Thyroid gland (tissue), 4 donors: ENCODE results near the gene KCP. TPM values are rescaled to one million over a fixed set of nuclear protein-coding genes. Genes with fewer than 3 reads are reported as not detected.
A peak's percentile ranks its signal among the peaks of the same experiment; 100 is the strongest.

Experiments
- DNase-seq, 2 donors: peaks; one replicate each; pipeline ENCODE4 v3.0.0-alpha.2; 2019
- H3K27ac ChIP-seq, 3 donors: fragments of 200-600 bp; sonication (generic); 1 replicate in 2 of 3; 2 replicates in 1 of 3; pipeline ENCODE4 v1.5.1; 2016 to 2019; ENCODE audit warnings: mild to moderate bottlenecking in 1 of 3, moderate library complexity in 1 of 3
- H3K27me3 ChIP-seq: fragments of 200-600 bp; sonication (generic); one replicate; pipeline ENCODE4 v1.5.1; 2019
- H3K36me3 ChIP-seq, 2 donors: fragments of 200-600 bp; sonication (generic); one replicate each; pipeline ENCODE4 v1.5.1; 2016 to 2019
- H3K4me1 ChIP-seq, 2 donors: fragments of 200-600 bp; sonication (generic); one replicate each; pipeline ENCODE4 v1.5.1; 2017 to 2019
- H3K4me3 ChIP-seq, 3 donors: fragments of 200-600 bp; sonication (generic); replicated peaks in 1 of 3; 1 replicate in 2 of 3; 2 replicates in 1 of 3; pipeline ENCODE4 v1.5.1; 2016; ENCODE audit warnings: mild to moderate bottlenecking in 1 of 3
- H3K9me3 ChIP-seq: fragments of 200-600 bp; sonication (generic); one replicate; pipeline ENCODE4 v1.5.1; 2017
- CTCF ChIP-seq, 6 experiments: fragments of 200-600 bp in 3 of 6; fragments of 450-650 bp in 3 of 6; sonication (generic) in 3 of 6; IDR thresholded peaks; one replicate each; pipeline ENCODE4 v1.5.1; 2016 to 2019; ENCODE audit warnings: antibody characterized with exemption in 6 of 6, mild to moderate bottlenecking in 2 of 6, inconsistent platforms in 1 of 6, moderate library complexity in 1 of 6
- POLR2A ChIP-seq, 2 donors: fragments of 450-650 bp; IDR thresholded peaks; one replicate each; pipeline ENCODE4 v1.6.1; 2017; ENCODE audit warnings: antibody characterized with exemption in 2 of 2, mild to moderate bottlenecking in 2 of 2, moderate library complexity in 1 of 2
- WGBS, 2 donors: methylation state at CpG; one replicate each; pipeline ENCODE4 v1.1.5; 2017; 5-methylcytosine and 5-hydroxymethylcytosine counted together
- intact Hi-C: fragments of 100-400 bp; cut with DNase I; formaldehyde crosslinking; loops from one replicate; pipeline ENCODE4 v1.15.1; 2023
- total RNA-seq, 4 donors: library from RNA; depleted of rRNA; stranded (reverse); fragments of >200 nt; gene quantifications; one replicate each; pipeline ENCODE4 v1.2.3, GENCODE V29; 2016

Gene KCP
- total RNA-seq, 4 donors from 2014 or later = 0.27 to 0.93 (median 0.61) TPM

- DNase-seq = no peak
- TF ChIP-seq POLR2A (IDR thresholded peaks at IDR 0.05) = no peak
- TF ChIP-seq CTCF (IDR thresholded peaks at IDR 0.05) = no peak
- H3K9me3 ChIP-seq = no peaks in the 10 kb centered on the region
- H3K27ac ChIP-seq = no peak overlapping the region
- peaks cover 11 to 26% of the 10 kb centered on the region in 2 donors for H3K4me1 ChIP-seq
- intact Hi-C loops = no loop called here
- WGBS, 2 donors = 73 to 90% methylated on average over 3 of the region's 3 CpGs
- no peak overlapping the region for H3K4me3 ChIP-seq
- peaks cover 19% of the 10 kb centered on the region for H3K27me3 ChIP-seq
- H3K36me3 ChIP-seq = no peaks in the 10 kb centered on the region
These were observed 1.8 kb upstream of the KCP start for GRCh38 chr7:128912281-128912680.

- WGBS, 2 donors = 69 to 79% methylated on average over 4 to 8 of the region's 8 CpGs
- Histone ChIP-seq H3K36me3 (no peaks in the 10 kb centered on the region), H3K27ac (no peak overlapping the region), H3K4me3 (no peak overlapping the region), H3K4me1 (peaks cover 11 to 26% of the 10 kb centered on the region in 2 donors), H3K27me3 (peaks cover 19% of the 10 kb centered on the region), H3K9me3 (no peaks in the 10 kb centered on the region)
- TF ChIP-seq POLR2A (IDR thresholded peaks at IDR 0.05) (no peak), CTCF (IDR thresholded peaks at IDR 0.05) (no peak)
- intact Hi-C loops = no loop called here
- DNase-seq = peak in 1 of 2 donors; percentile 9
These were observed 1.0 kb upstream of the KCP start for GRCh38 chr7:128911423-128912031.

- intact Hi-C loops = loop anchor here (5.0 kb wide), 1 partner anchor 182 kb away; no protein-coding TSS in a partner anchor
- 15 to 23% methylated on average over 22 to 36 of the region's 42 CpGs for WGBS, 2 donors
- peak; percentile 42 to 65 for DNase-seq
- TF ChIP-seq CTCF (IDR thresholded peaks at IDR 0.05) (no peak), POLR2A (IDR thresholded peaks at IDR 0.05) (no peak)
- Histone ChIP-seq H3K27ac (no peak overlapping the region), H3K36me3 (no peaks in the 10 kb centered on the region), H3K27me3 (peaks cover 8% of the 10 kb centered on the region), H3K9me3 (no peaks in the 10 kb centered on the region), H3K4me1 (peaks cover 5 to 13% of the 10 kb centered on the region in 2 donors), H3K4me3 (peak overlapping the region in 1 of 3 donors; percentile 17)
These were observed 612 bp downstream of the KCP start for GRCh38 chr7:128909625-128910568.

GRCh38 chr7:128908750-128909624 is 1.5 kb downstream of the KCP start:
- no peak for DNase-seq
- Histone ChIP-seq H3K4me3 (no peak overlapping the region), H3K27ac (no peak overlapping the region), H3K9me3 (no peaks in the 10 kb centered on the region), H3K27me3 (peaks cover 8% of the 10 kb centered on the region), H3K36me3 (no peaks in the 10 kb centered on the region), H3K4me1 (peaks cover 5 to 12% of the 10 kb centered on the region in 2 donors)
- intact Hi-C loops = loop anchor here (5.0 kb wide), 1 partner anchor 183 kb away; no protein-coding TSS in a partner anchor
- no peak for TF ChIP-seq POLR2A (IDR thresholded peaks at IDR 0.05)
- no peak for TF ChIP-seq CTCF (IDR thresholded peaks at IDR 0.05)
- 93 to 95% methylated on average over 5 of the region's 6 CpGs for WGBS, 2 donors
